HepG2 (cell line): ENCODE measurements around the gene GATA3. TPM values are rescaled to one million over a fixed set of nuclear protein-coding genes. Genes with fewer than 3 reads are reported as not detected.

ENCODE experiments used
- ATAC-seq: fragments of 200-7000 bp; cut with Tn5 transposase; 3 replicates; pipeline ENCODE4 v1.9.1; 2020; ENCODE audit warnings: mild to moderate bottlenecking, moderate library complexity
- BruUV-seq: library from RNA; stranded (reverse); fragments of 400-500 nt; replicated peaks from 2 replicates; lab custom pipeline; 2021; lab: Mats Ljungman, UMichigan
- CTCF ChIA-PET: fragments of 300-600 bp; formaldehyde crosslinking; extraction: SDS; loops from one replicate; lab custom pipeline; 2021; ENCODE audit warnings: low total read pairs, inconsistent platforms, low intra/inter-chr PET ratio; lab: Yijun Ruan, JAX
- POLR2A ChIA-PET: fragments of 350-600 bp; sonication (Branson Sonifier 250); formaldehyde crosslinking; loops from one replicate; lab custom pipeline; 2020; ENCODE audit warnings: antibody characterized with exemption, inconsistent platforms; lab: Yijun Ruan, JAX
- DNase-seq: peaks from one replicate; pipeline ENCODE4 v3.0.0-alpha.2; 2015; ENCODE audit warnings: low spot score
- FAIRE-seq: peaks from 3 replicates; lab custom pipeline; 2011; peaks lifted over from hg19 to GRCh38; lab: Jason Lieb, UNC
- H2AFZ ChIP-seq: one replicate; pipeline ENCODE4 v1.6.1; 2011; ENCODE audit warnings: low read length, inconsistent platforms
- H3K27ac ChIP-seq: fragments of 300-600 bp; 3 replicates; pipeline ENCODE4 v1.8.0; 2011; ENCODE audit warnings: mixed run types, mild to moderate bottlenecking, mixed read lengths, low read length, inconsistent platforms; ENCODE audit not compliant: insufficient read depth; ENCODE audit errors: extremely low read length
- H3K27me3 ChIP-seq, 2 experiments: fragments of 200-600 bp in 1 of 2; 2 replicates in 1 of 2; 3 replicates in 1 of 2; pipeline versions ENCODE4 v1.6.0 to v1.8.0; 2011; ENCODE audit warnings: low read length in 2 of 2, mild to moderate bottlenecking in 2 of 2, moderate library complexity in 2 of 2, inconsistent platforms in 1 of 2; ENCODE audit not compliant: insufficient read depth in 2 of 2, control insufficient read depth in 1 of 2
- H3K36me3 ChIP-seq, 2 experiments: fragments of 200-600 bp in 1 of 2; replicated peaks in 1 of 2; 2 replicates in 1 of 2; 3 replicates in 1 of 2; pipeline versions ENCODE4 v1.5.1 to v1.8.0; 2011; ENCODE audit warnings: low read length in 2 of 2, inconsistent platforms in 1 of 2; ENCODE audit not compliant: insufficient read depth in 2 of 2, control insufficient read depth in 1 of 2
- H3K4me1 ChIP-seq: 2 replicates; pipeline ENCODE4 v1.5.1; 2012; ENCODE audit warnings: low read length, inconsistent platforms; ENCODE audit not compliant: insufficient read depth
- H3K4me2 ChIP-seq: 2 replicates; pipeline ENCODE4 v1.6.0; 2011; ENCODE audit warnings: low read depth, low read length, inconsistent platforms
- H3K4me3 ChIP-seq, 3 experiments: fragments of 200-600 bp in 1 of 3; sonication (generic), shearing (Covaris generic) in 1 of 3; replicated peaks in 1 of 3; 2 replicates each; pipeline ENCODE4 v1.5.1; 2011 to 2016; ENCODE audit warnings: low read length in 3 of 3, inconsistent platforms in 2 of 3, low read depth in 2 of 3, mild to moderate bottlenecking in 2 of 3, control low read depth in 1 of 3, mixed read lengths in 1 of 3; ENCODE audit not compliant: insufficient read depth in 1 of 3
- H3K79me2 ChIP-seq: one replicate; pipeline ENCODE4 v1.6.1; 2011; ENCODE audit warnings: low read length, inconsistent platforms; ENCODE audit not compliant: insufficient read depth
- H3K9ac ChIP-seq: 2 replicates; pipeline ENCODE4 v1.6.0; 2011; ENCODE audit warnings: mild to moderate bottlenecking, low read depth, low read length, inconsistent platforms; ENCODE audit not compliant: insufficient read depth
- H3K9me3 ChIP-seq: 2 replicates; pipeline ENCODE4 v1.5.1; 2012; ENCODE audit warnings: mild to moderate bottlenecking, low read length
- H4K20me1 ChIP-seq: 2 replicates; pipeline ENCODE4 v1.6.0; 2011; ENCODE audit warnings: inconsistent platforms, mild to moderate bottlenecking, low read length, moderate library complexity; ENCODE audit not compliant: insufficient read depth
- GPN1 ChIP-seq: sonication (generic); formaldehyde crosslinking; IDR thresholded peaks from 2 replicates; pipeline ENCODE4 v1.5.1; 2020; ENCODE audit warnings: missing genetic modification reagents, borderline replicate concordance
- GZF1 ChIP-seq: sonication (generic); formaldehyde crosslinking; IDR thresholded peaks from 2 replicates; pipeline ENCODE4 v1.5.1; 2020; ENCODE audit warnings: mild to moderate bottlenecking, missing genetic modification reagents
- RFXAP ChIP-seq: sonication (generic); formaldehyde crosslinking; IDR thresholded peaks from 2 replicates; pipeline ENCODE4 v1.4.0; 2020; ENCODE audit warnings: missing genetic modification reagents, borderline replicate concordance
- TRIM24 ChIP-seq: sonication (generic); formaldehyde crosslinking; IDR thresholded peaks from 2 replicates; pipeline ENCODE4 v1.8.0; 2022; ENCODE audit warnings: mild to moderate bottlenecking, missing genetic modification reagents
- WIZ ChIP-seq: sonication (generic); formaldehyde crosslinking; IDR thresholded peaks from 2 replicates; pipeline ENCODE4 v1.5.1; 2020; ENCODE audit warnings: mild to moderate bottlenecking, missing genetic modification reagents
- ZNF552 ChIP-seq: sonication (generic); formaldehyde crosslinking; IDR thresholded peaks from 2 replicates; pipeline ENCODE4 v1.9.0; 2022; ENCODE audit warnings: missing genetic modification reagents, mild to moderate bottlenecking, borderline replicate concordance
- ZNF674 ChIP-seq: sonication (generic); formaldehyde crosslinking; IDR thresholded peaks from 2 replicates; pipeline ENCODE4 v1.5.0; 2020; ENCODE audit warnings: low read depth, mild to moderate bottlenecking, missing genetic modification reagents
- ZNF788 ChIP-seq: sonication (generic); formaldehyde crosslinking; IDR thresholded peaks from 2 replicates; pipeline ENCODE4 v1.5.0; 2020; ENCODE audit warnings: mild to moderate bottlenecking, missing genetic modification reagents, borderline replicate concordance
- ZNF800 ChIP-seq: sonication (generic); formaldehyde crosslinking; IDR thresholded peaks from 2 replicates; pipeline ENCODE4 v1.4.0; 2020; ENCODE audit warnings: missing genetic modification reagents
- WGBS: methylation state at CpG from one replicate; pipeline ENCODE4 v1.1.6; 2017; ENCODE audit warnings: low lambda C conversion rate; 5-methylcytosine and 5-hydroxymethylcytosine counted together
- in situ Hi-C: cut with HindIII; loops from 2 replicates; pipeline ENCODE4 v1.10.0; 2017; ENCODE audit warnings: low pct_unique_long_range_greater_than_20kb; ENCODE audit not compliant: extremely low pct_ligation_motif_present
- intact Hi-C: fragments of 100-400 bp; cut with micrococcal nuclease; formaldehyde crosslinking; loops from one replicate; pipeline ENCODE4 v1.10.0; 2022; ENCODE audit not compliant: unreplicated experiment
- polyA plus RNA-seq, 8 experiments: library from polyadenylated mRNA; depleted of rRNA in 3 of 8; stranded (reverse) in 7 of 8; unstranded in 1 of 8; fragments of >200 nt; fragmentation: Illumina TruSeq in 4 of 8; extraction: Trizol in 4 of 8; gene quantifications; 2 replicates each; pipeline versions ENCODE4 v1.2.1 to v1.2.3, GENCODE V29; 2011 to 2016; ENCODE audit warnings: low read depth in 4 of 8, missing spikeins in 1 of 8, mixed read lengths in 1 of 8; ENCODE audit not compliant: insufficient read depth in 1 of 8
- total RNA-seq, 5 experiments: library from RNA; depleted of rRNA; stranded (reverse); fragments of >200 nt; fragmentation: Illumina TruSeq; extraction: Trizol; gene quantifications; 2 replicates each; pipeline ENCODE4 v1.2.3, GENCODE V29; 2016; ENCODE audit warnings: low read depth in 1 of 5
- TF ChIP-seq, protein P1 (sequence below): sonication (generic); formaldehyde crosslinking; IDR thresholded peaks from 2 replicates; pipeline ENCODE4 v1.4.0; 2020; ENCODE audit warnings: mild to moderate bottlenecking, missing genetic modification reagents, borderline replicate concordance
- TF ChIP-seq, protein P2 (sequence below): sonication (generic); formaldehyde crosslinking; IDR thresholded peaks from 2 replicates; pipeline ENCODE4 v1.5.1; 2020; ENCODE audit warnings: missing genetic modification reagents, mild to moderate bottlenecking, borderline replicate concordance

The GATA3 gene
- total and polyA plus RNA-seq, 2 of the 13 experiments (the other 11 are each of a cell fraction or from before 2014, with no cell fraction given): not detected

DNA sequence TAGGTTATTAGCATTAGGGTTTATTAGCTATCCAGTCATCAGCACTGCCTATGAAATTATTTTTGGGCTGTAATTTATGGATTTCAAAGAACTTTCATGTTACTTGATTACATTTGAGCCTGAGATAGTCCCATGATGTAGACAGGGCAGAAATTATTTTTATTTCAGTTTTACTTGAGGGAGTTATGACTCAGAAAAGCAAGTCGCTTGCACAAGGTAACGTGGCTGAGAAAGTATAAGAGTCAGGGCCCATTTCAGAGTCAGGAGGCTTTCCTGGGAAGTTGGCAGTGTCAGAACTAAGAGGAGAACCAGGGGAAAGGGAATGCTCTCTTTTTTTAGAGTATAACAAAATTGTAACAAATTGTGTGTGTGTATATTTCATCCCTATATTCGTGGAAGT is 16.5 kb downstream of the GATA3 start:
- H3K9me3 ChIP-seq: no peaks in the 10 kb centered on the region
- no peaks in the 10 kb centered on the region for H3K4me1 ChIP-seq
- DNase-seq (no peak), FAIRE-seq (no peak), ATAC-seq (no peak)
- H3K4me3 ChIP-seq: no peak overlapping the region
- H3K4me2 ChIP-seq: no peak overlapping the region
- TF ChIP-seq ZNF674 (CRISPR knock-in tag) (no peak), WIZ (CRISPR knock-in tag) (no peak), ZNF788 (CRISPR knock-in tag) (no peak), GPN1 (CRISPR knock-in tag) (no peak), GZF1 (no peak), RFXAP (CRISPR knock-in tag) (no peak), TRIM24 (CRISPR knock-in tag) (no peak), ZNF552 (no peak), ZNF800 (CRISPR knock-in tag) (no peak)
- TF ChIP-seq, protein P1, sequence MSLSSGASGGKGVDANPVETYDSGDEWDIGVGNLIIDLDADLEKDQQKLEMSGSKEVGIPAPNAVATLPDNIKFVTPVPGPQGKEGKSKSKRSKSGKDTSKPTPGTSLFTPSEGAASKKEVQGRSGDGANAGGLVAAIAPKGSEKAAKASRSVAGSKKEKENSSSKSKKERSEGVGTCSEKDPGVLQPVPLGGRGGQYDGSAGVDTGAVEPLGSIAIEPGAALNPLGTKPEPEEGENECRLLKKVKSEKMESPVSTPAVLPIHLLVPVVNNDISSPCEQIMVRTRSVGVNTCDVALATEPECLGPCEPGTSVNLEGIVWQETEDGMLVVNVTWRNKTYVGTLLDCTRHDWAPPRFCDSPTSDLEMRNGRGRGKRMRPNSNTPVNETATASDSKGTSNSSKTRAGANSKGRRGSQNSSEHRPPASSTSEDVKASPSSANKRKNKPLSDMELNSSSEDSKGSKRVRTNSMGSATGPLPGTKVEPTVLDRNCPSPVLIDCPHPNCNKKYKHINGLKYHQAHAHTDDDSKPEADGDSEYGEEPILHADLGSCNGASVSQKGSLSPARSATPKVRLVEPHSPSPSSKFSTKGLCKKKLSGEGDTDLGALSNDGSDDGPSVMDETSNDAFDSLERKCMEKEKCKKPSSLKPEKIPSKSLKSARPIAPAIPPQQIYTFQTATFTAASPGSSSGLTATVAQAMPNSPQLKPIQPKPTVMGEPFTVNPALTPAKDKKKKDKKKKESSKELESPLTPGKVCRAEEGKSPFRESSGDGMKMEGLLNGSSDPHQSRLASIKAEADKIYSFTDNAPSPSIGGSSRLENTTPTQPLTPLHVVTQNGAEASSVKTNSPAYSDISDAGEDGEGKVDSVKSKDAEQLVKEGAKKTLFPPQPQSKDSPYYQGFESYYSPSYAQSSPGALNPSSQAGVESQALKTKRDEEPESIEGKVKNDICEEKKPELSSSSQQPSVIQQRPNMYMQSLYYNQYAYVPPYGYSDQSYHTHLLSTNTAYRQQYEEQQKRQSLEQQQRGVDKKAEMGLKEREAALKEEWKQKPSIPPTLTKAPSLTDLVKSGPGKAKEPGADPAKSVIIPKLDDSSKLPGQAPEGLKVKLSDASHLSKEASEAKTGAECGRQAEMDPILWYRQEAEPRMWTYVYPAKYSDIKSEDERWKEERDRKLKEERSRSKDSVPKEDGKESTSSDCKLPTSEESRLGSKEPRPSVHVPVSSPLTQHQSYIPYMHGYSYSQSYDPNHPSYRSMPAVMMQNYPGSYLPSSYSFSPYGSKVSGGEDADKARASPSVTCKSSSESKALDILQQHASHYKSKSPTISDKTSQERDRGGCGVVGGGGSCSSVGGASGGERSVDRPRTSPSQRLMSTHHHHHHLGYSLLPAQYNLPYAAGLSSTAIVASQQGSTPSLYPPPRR (CRISPR knock-in tag): no peak
- TF ChIP-seq, protein P2, sequence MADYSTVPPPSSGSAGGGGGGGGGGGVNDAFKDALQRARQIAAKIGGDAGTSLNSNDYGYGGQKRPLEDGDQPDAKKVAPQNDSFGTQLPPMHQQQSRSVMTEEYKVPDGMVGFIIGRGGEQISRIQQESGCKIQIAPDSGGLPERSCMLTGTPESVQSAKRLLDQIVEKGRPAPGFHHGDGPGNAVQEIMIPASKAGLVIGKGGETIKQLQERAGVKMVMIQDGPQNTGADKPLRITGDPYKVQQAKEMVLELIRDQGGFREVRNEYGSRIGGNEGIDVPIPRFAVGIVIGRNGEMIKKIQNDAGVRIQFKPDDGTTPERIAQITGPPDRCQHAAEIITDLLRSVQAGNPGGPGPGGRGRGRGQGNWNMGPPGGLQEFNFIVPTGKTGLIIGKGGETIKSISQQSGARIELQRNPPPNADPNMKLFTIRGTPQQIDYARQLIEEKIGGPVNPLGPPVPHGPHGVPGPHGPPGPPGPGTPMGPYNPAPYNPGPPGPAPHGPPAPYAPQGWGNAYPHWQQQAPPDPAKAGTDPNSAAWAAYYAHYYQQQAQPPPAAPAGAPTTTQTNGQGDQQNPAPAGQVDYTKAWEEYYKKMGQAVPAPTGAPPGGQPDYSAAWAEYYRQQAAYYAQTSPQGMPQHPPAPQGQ: no peak
- in situ Hi-C loops: no loop called here
- H3K9ac ChIP-seq: no peak overlapping the region
- intact Hi-C loops: no loop called here
- no peaks in the 10 kb centered on the region for H3K79me2 ChIP-seq
- no peak overlapping the region for H3K27ac ChIP-seq
- 3% methylated on average over 3 of the region's 3 CpGs for WGBS
- H2AFZ ChIP-seq: no peak overlapping the region
- H4K20me1 ChIP-seq: no peaks in the 10 kb centered on the region
- CTCF ChIA-PET: no interaction called here
- BruUV-seq: no TSS peak
- peaks cover 3 to 61% of the 10 kb centered on the region in 2 experiments; a peak in 4 of 5 replicates for H3K27me3 ChIP-seq
- POLR2A ChIA-PET: no interaction called here
- no peaks in the 10 kb centered on the region for H3K36me3 ChIP-seq
